Bronchial epithelial cell (primary cell): Measurements from ENCODE around the gene GRIN3B. TPM values are rescaled to one million over a fixed set of nuclear protein-coding genes. Genes with fewer than 3 reads are reported as not detected.

Source experiments
- DNase-seq: peaks from one replicate; pipeline ENCODE4 v3.0.0-alpha.2; 2010; ENCODE audit warnings: low read depth
- FAIRE-seq: peaks from 2 replicates; lab custom pipeline; 2011; peaks lifted over from hg19 to GRCh38; lab: Jason Lieb, UNC
- H3K27me3 ChIP-seq: 2 replicates; pipeline ENCODE4 v1.5.1; 2011; ENCODE audit warnings: low read length; ENCODE audit not compliant: control insufficient read depth, insufficient read depth
- H3K36me3 ChIP-seq: 2 replicates; pipeline ENCODE4 v1.5.1; 2011; ENCODE audit warnings: low read length; ENCODE audit not compliant: control insufficient read depth, insufficient read depth
- H3K4me3 ChIP-seq: 2 replicates; pipeline ENCODE4 v1.5.1; 2011; ENCODE audit warnings: mild to moderate bottlenecking, low read depth, low read length, control low read depth
- CTCF ChIP-seq: IDR thresholded peaks from 2 replicates; pipeline ENCODE4 v1.5.1; 2011; ENCODE audit warnings: mild to moderate bottlenecking, moderate library complexity, low read length, control low read depth, inconsistent platforms; ENCODE audit not compliant: insufficient read depth, severe bottlenecking
- total RNA-seq: library from RNA; depleted of rRNA; stranded (reverse); fragments of >200 nt; gene quantifications from 2 replicates; pipeline ENCODE4 v1.2.1, GENCODE V29; 2014

The GRIN3B gene
- total RNA-seq, 1 donor from 2014 or later = 0.26 TPM

GRCh38 chr19:1009041-1009980 lies 9.1 kb downstream of the GRIN3B start:
- Histone ChIP-seq H3K4me3 (no peak overlapping the region), H3K27me3 (no peaks in the 10 kb centered on the region), H3K36me3 (peaks cover 29% of the 10 kb centered on the region)
- TF ChIP-seq CTCF = no peak
- DNase-seq (no peak), FAIRE-seq (no peak)

- Histone ChIP-seq H3K36me3 (peaks cover 32% of the 10 kb centered on the region), H3K27me3 (no peaks in the 10 kb centered on the region), H3K4me3 (no peak overlapping the region)
- DNase-seq (no peak), FAIRE-seq (no peak)
- TF ChIP-seq CTCF = no peak
Observed at GRCh38 chr19:1009981-1010538, 9.8 kb downstream of the GRIN3B start.

GRCh38 chr19:1010586-1011510 lies 10.6 kb downstream of the GRIN3B start:
- Histone ChIP-seq H3K4me3 (no peak overlapping the region), H3K36me3 (peaks cover 39% of the 10 kb centered on the region), H3K27me3 (no peaks in the 10 kb centered on the region)
- FAIRE-seq (no peak), DNase-seq (no peak)
- no peak for TF ChIP-seq CTCF

- DNase-seq = no peak
- Histone ChIP-seq H3K36me3 (peaks cover 39% of the 10 kb centered on the region), H3K27me3 (no peaks in the 10 kb centered on the region), H3K4me3 (no peak overlapping the region)
- FAIRE-seq = no peak
- TF ChIP-seq CTCF = no peak
Observed at GRCh38 chr19:1011831-1012333, 11.7 kb downstream of the GRIN3B start.

- no peak for FAIRE-seq
- H3K36me3 ChIP-seq = peaks cover 39% of the 10 kb centered on the region
- no peak for DNase-seq
Observed at GRCh38 chr19:1012334-1012733, 12.1 kb downstream of the GRIN3B start.

More at GRCh38 chr19:1012334-1012733, 12.1 kb downstream of the GRIN3B start:
- no peak for TF ChIP-seq CTCF
- no peaks in the 10 kb centered on the region for H3K27me3 ChIP-seq
- no peak overlapping the region for H3K4me3 ChIP-seq
